HG02763 (cell line): ENCODE results near the gene DRAP1.
"Not testable (repeated sequence)": the region's sequence is repeated elsewhere in the genome, so short reads cannot be mapped to it uniquely, and the experiment has no call there.

ENCODE experiments used
- ATAC-seq: cut with Tn5 transposase; IDR thresholded peaks from one replicate; pipeline ENCODE4 v1.9.1; 2021; ENCODE audit warnings: mild to moderate bottlenecking, moderate library complexity; ENCODE audit not compliant: unreplicated experiment

Gene DRAP1

GRCh38 chr11:65886826-65887722 is 32.2 kb upstream of the DRAP1 start:
- ATAC-seq, result no peak

DNA sequence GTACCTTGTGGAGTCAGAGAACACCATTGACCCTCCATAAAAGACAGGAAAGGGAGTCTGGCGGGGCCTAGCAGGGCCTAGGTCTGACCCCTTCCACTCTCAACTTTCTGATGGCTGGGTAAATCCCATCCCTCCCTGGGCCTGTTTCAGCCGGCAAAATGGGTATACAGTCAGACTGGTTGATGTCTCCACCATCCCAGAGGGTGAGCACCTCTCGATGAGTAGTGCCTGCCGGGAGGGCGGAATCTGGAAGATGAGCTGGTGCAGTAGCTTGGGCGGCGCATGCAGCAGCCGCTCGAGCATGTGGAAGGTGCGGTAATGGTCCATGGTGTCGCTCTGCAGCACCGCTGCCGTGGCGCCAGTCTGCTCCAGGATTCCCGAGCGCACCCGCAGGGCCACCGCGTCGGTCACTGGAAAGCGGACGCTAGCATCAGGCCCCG is 31.5 kb upstream of the DRAP1 start:
- ATAC-seq, result no peak

GRCh38 chr11:65888163-65888814 is 30.9 kb upstream of the DRAP1 start, which contains the start of gene FIBP:
Gene FIBP, minus strand, starts transcription at chr11:65888471. Its CDS starts 53 bp downstream, at chr11:65888418.
- peak; percentile 49 for ATAC-seq

- ATAC-seq, result peak; percentile 55
Observed at GRCh38 chr11:65890324-65891218, 28.7 kb upstream of the DRAP1 start, which contains the start of gene CCDC85B. Gene CCDC85B, plus strand, starts transcription at chr11:65890673. Its CDS starts 111 bp downstream, at chr11:65890784.

DNA sequence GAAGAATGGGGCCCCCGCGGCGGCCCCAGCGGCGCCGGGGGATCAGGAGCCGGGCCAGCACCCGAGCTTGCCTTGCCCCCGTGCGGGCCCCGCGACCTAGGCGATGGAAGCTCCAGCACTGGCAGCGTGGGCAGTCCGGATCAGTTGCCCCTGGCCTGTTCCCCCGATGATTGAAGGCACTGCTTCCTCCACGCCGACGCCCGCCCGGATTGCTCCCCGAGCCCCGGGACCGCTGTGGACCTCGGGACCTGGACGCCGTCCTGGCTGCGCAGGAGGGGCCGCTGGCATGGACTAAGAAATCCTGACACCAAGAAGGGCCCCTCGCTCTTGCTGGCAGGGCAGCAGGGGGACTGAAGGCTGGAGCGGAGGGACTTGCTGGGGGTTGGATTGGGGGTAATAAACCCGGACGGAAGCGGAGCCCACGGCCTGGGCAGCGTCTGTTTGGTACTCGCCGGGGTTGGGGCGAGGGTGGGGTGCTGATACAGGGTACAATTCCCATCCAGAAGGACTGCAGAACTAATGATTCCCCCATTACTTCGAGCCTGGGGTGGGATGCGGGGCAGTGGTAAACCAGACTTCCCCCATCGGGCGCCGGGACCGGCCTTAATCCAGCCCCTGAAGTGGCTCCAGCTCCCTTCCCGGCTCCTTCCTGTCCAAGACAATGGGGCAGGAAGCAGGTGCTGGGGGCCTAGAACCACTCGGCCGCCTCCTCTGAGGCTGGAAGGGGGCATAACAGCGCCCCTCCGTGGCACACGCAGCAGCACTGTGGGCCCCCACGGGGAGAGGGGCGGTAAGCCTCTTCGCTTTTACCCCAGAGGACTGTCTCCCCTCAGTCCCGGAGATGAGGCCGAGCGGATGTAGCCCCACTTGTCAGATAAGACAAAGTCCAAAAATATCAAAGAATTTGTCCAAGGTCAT is 27.7 kb upstream of the DRAP1 start:
- ATAC-seq, result no peak

DNA sequence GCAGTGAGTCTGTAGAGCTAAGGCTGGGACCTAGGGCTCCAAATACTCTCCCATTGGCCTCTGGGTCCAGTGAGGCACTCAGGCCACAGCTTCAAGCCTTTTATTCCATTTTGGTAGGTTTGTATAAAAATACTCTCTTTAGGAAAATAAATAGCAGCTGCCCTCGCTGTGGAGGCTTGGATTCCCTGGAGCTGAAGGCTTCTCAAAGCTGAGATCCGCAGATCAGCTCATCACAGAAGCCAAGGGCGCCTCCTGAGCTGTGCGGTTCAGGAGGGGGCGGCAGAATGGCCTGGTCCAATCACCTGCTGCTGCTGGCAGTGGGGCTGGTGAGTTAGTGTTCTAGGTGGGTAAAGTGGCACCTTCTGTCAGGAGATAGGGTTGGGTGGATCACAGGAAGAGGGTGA is 27.1 kb upstream of the DRAP1 start:
- ATAC-seq, result not testable (repeated sequence)

- no peak for ATAC-seq
Observed at GRCh38 chr11:65892661-65893317, 26.4 kb upstream of the DRAP1 start.

DNA sequence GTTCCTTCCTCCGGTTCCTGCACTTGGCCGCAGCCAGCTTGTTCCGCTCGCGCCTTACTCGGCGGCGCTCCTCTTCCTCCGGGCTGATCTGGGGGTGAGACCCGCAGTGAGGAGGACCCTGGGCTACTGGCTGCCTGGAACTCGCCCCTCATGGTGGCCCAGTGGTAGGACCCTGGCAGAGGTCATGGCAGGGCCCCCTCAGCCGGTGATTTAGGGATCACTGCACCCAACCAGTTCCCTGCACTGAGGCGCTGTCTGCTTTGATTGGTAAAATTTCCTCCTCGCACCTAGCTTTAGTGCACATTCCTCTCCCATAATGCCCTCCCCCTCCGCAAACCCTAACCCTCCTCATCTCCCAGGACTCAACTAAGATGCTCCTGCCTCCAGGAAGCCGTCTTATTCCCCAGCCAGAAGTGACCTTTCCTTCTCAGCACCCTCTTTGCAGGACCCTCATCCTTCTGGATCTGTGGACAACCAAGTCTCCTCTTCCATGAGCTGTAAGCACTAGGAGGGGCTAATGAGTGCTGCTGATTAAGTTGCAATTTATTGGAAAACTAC is 25.1 kb upstream of the DRAP1 start:
- no peak for ATAC-seq

DNA sequence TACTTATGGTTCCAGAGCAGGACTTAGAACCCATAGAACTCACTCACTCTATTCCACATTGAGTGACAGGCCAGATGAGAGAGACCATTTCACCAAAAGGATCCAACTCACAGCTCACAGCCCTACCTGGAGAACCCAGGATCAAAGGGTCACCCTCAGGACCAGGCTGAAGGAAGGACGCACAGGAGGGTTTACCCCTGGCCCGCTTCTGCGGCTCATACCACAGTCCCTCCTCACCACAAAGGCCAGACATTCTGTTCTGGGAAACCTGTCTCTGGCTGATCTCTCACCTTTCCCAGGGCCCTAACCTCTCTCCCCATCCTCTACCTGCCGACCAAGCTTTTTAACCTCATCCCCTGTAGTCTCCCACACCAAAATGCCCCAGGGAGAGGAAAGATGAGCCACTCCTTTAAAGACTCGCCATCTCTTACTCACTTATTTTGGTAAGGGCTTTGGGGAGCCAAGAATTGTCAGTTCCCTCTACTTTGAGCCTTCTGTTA is 23.7 kb upstream of the DRAP1 start:
- ATAC-seq, result no peak

DNA sequence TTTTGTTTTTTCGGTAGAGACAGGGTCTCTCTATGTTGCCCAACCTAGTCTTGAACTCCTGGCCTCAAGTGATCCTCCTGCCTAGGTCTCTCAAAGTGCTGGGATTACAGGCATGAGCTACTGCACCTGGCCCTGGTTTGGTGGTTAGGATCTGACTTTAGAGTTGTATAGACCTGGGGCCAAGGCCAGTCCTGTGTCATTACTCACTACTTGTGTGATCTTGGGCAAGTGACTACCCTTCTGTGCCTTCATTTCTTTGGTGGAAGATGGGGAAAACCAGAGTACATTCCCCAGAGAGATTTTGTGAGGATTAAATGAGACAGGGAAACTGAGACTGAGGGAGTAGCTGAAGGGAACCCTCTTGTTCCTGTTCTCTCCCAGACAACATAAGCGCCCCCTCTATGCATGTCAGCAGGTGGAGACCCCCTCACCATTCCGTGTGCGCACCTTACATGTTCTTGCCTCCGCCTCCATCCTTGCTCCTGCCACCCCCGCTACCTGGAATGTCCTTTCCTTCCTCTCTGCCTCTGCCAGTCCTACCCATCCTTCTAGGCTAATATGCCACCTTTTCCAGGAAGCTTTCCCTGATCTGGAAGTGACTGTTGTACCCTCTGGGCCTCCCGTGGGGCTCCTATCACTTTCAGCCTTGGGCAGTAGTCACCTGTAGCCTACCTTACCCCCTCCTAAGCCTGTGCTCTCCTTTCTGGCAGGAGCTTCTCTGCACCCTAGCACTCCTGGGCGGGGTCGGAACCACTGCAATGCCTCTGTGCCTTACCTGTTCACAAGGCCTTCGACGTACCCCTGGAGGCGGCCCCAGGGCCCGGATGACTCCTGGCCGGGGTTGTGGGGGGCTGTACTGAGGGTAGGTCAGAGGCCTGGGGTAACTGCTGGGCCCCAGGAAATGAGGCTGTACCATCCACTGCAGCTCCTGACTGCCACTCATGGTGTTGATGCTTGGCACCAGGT is 22.9 kb upstream of the DRAP1 start:
- no peak for ATAC-seq

GRCh38 chr11:65897020-65897471 is 22.2 kb upstream of the DRAP1 start:
- no peak for ATAC-seq

- no peak for ATAC-seq
Observed at GRCh38 chr11:65898656-65899355, 20.4 kb upstream of the DRAP1 start.

- no peak for ATAC-seq
Observed at GRCh38 chr11:65899356-65900124, 19.7 kb upstream of the DRAP1 start.

DNA sequence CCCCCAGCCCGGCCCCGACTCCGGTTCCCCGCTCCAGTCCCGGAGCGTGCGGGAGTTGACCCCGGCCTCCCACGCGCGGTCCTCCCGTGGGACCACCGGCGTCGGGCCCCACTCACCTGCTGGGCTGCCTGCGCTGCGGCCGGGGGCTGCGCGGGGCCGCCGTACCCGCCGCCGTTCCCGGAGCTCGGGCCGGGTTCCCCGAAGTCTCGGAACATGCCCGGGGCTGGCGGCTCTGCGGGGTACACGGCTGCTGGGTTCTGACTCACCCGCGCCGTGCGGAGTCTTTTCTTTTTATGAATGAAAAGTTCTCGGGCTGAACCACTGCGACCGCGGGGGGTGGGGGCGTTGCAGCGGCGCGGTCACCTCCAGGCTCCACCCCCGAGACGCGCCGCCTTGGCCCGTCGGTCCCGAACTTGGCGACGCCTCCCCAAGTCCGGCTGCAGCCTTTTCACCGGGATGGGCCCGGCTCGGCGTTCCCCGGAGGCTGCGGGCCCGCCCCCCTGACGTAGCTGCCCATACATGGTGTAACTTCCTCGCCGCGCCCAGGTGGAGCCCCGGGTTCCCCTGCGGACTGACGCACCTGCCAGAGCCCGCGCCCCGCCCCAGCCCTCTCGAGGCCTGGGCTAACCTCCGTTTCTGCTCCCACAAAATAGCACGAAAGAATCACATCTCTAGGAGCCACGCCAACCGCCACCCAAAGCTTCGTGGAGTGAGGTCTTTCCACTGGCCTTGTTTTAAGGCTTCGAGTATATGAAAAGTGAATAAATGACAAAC is 18.9 kb upstream of the DRAP1 start, which contains the start of gene FOSL1:
TSS of gene FOSL1 (minus strand) at position 264 of the 774 bp plus-strand sequence. CDS start at position 215, 49 bp downstream.
- peak; percentile 79 for ATAC-seq

- no peak for ATAC-seq
Observed at GRCh38 chr11:65900899-65901180, 18.4 kb upstream of the DRAP1 start.
